Glutamatergic neuron (in vitro differentiated cells): ENCODE measurements around the gene ASB11. TPM values are rescaled to one million over a fixed set of nuclear protein-coding genes. Genes with fewer than 3 reads are reported as not detected.
"Not testable (repeated sequence)": the region's sequence is repeated elsewhere in the genome, so short reads cannot be mapped to it uniquely, and the experiment has no call there.

Experiments
- DNase-seq: peaks from one replicate; pipeline ENCODE4 v3.0.0; 2022
- H3K27ac Mint-ChIP-seq: one replicate; pipeline ENCODE4 v1.8.0; 2020; ENCODE audit warnings: mild to moderate bottlenecking, mixed read lengths, inconsistent platforms; ENCODE audit not compliant: unreplicated experiment
- H3K27me3 Mint-ChIP-seq: one replicate; pipeline ENCODE4 v1.8.0; 2020; ENCODE audit warnings: mild to moderate bottlenecking, moderate library complexity, mixed read lengths, inconsistent platforms; ENCODE audit not compliant: unreplicated experiment
- H3K36me3 Mint-ChIP-seq: one replicate; pipeline ENCODE4 v1.8.0; 2020; ENCODE audit warnings: mild to moderate bottlenecking, mixed read lengths, inconsistent platforms; ENCODE audit not compliant: unreplicated experiment
- H3K4me1 Mint-ChIP-seq: one replicate; pipeline ENCODE4 v1.8.0; 2020; ENCODE audit warnings: mild to moderate bottlenecking, low read depth, mixed read lengths, inconsistent platforms; ENCODE audit not compliant: unreplicated experiment
- H3K4me3 Mint-ChIP-seq: one replicate; pipeline ENCODE4 v1.8.0; 2020; ENCODE audit warnings: mild to moderate bottlenecking, mixed read lengths, inconsistent platforms; ENCODE audit not compliant: unreplicated experiment
- H3K9me3 Mint-ChIP-seq: one replicate; pipeline ENCODE4 v1.8.0; 2020; ENCODE audit warnings: mild to moderate bottlenecking, moderate library complexity, mixed read lengths, inconsistent platforms; ENCODE audit not compliant: unreplicated experiment
- CTCF ChIP-seq: fragments of 200-600 bp; sonication (generic); IDR thresholded peaks from one replicate; pipeline ENCODE4 v1.5.0; 2021; ENCODE audit not compliant: partially characterized antibody, unreplicated experiment
- total RNA-seq: library from RNA; stranded (reverse); fragmentation: NEBNext Ultra II Directional; extraction: Animal tissue kit (Norgen Biotek cat#: 25700); gene quantifications from one replicate; pipeline ENCODE4 v1.2.1, GENCODE V29; 2021; ENCODE audit not compliant: unreplicated experiment

ASB11 gene
- total RNA-seq, 1 donor from 2014 or later: not detected

GRCh38 chrX:15292861-15293260 is 22.6 kb downstream of the ASB11 start:
- Mint-ChIP-seq H3K27me3 (no peaks in the 10 kb centered on the region), H3K4me1 (peaks cover 2% of the 10 kb centered on the region), H3K9me3 (no peaks in the 10 kb centered on the region), H3K36me3 (no peaks in the 10 kb centered on the region), H3K27ac (no peak overlapping the region), H3K4me3 (no peak overlapping the region)
- DNase-seq: no peak
- no peak for TF ChIP-seq CTCF

- Mint-ChIP-seq H3K9me3 (no peaks in the 10 kb centered on the region), H3K27ac (no peak overlapping the region)
Observed at GRCh38 chrX:15277604-15278003, 37.8 kb downstream of the ASB11 start.

GRCh38 chrX:15274946-15275345 is 40.5 kb downstream of the ASB11 start:
- no peak for TF ChIP-seq CTCF
- H3K4me1 Mint-ChIP-seq: peaks cover 3% of the 10 kb centered on the region
- H3K27me3 Mint-ChIP-seq: no peaks in the 10 kb centered on the region
- DNase-seq: no peak
- no peak overlapping the region for H3K4me3 Mint-ChIP-seq
- H3K27ac Mint-ChIP-seq: no peak overlapping the region
- H3K9me3 Mint-ChIP-seq: no peaks in the 10 kb centered on the region
- H3K36me3 Mint-ChIP-seq: no peaks in the 10 kb centered on the region

More at GRCh38 chrX:15277604-15278003, 37.8 kb downstream of the ASB11 start:
- TF ChIP-seq CTCF: no peak
- no peak overlapping the region for H3K4me3 Mint-ChIP-seq
- no peaks in the 10 kb centered on the region for H3K27me3 Mint-ChIP-seq
- no peak for DNase-seq
- H3K36me3 Mint-ChIP-seq: no peaks in the 10 kb centered on the region
- no peaks in the 10 kb centered on the region for H3K4me1 Mint-ChIP-seq

- not testable (repeated sequence) for H3K27me3 Mint-ChIP-seq, H3K9me3 Mint-ChIP-seq
Observed at GRCh38 chrX:15273275-15273674, 42.2 kb downstream of the ASB11 start.

GRCh38 chrX:15271757-15272156 is 43.7 kb downstream of the ASB11 start:
- H3K27ac Mint-ChIP-seq: no peak overlapping the region
- H3K9me3 Mint-ChIP-seq: no peaks in the 10 kb centered on the region
- no peak overlapping the region for H3K4me3 Mint-ChIP-seq
- peaks cover 7% of the 10 kb centered on the region for H3K4me1 Mint-ChIP-seq
- H3K36me3 Mint-ChIP-seq: no peaks in the 10 kb centered on the region
- no peak for DNase-seq
- peaks cover 4% of the 10 kb centered on the region for H3K27me3 Mint-ChIP-seq
- no peak for TF ChIP-seq CTCF

More at GRCh38 chrX:15273275-15273674, 42.2 kb downstream of the ASB11 start:
- DNase-seq, H3K27ac Mint-ChIP-seq, H3K36me3 Mint-ChIP-seq, H3K4me3 Mint-ChIP-seq, H3K4me1 Mint-ChIP-seq: not testable (repeated sequence)
